GM13977 (cell line): ENCODE data around the gene MMP15.

Experiments
- DNase-seq: peaks from one replicate; pipeline ENCODE4 v3.0.0; 2012; ENCODE audit warnings: low spot score
- CTCF ChIP-seq: IDR thresholded peaks from 2 replicates; pipeline ENCODE4 v1.5.1; 2012; ENCODE audit warnings: mild to moderate bottlenecking, control low read depth; ENCODE audit not compliant: insufficient read depth; ENCODE audit errors: extremely low read depth, missing control alignments
- in situ Hi-C: fragments of 300-500 bp; cut with MboI; formaldehyde crosslinking; loops from one replicate; pipeline ENCODE4 v1.12.0; 2022; ENCODE audit warnings: low sequenced_read_pairs, low pct_unique_long_range_greater_than_20kb, mixed read lengths, inconsistent platforms; ENCODE audit not compliant: unreplicated experiment

MMP15 gene

GRCh38 chr16:58049232-58050185 lies 24.0 kb downstream of the MMP15 start:
- in situ Hi-C loops: no loop called here
- no peak for TF ChIP-seq CTCF

GRCh38 chr16:58051296-58051695 lies 25.7 kb downstream of the MMP15 start:
- in situ Hi-C loops: no loop called here
- DNase-seq: no peak
- no peak for TF ChIP-seq CTCF

More at GRCh38 chr16:58049232-58050185, 24.0 kb downstream of the MMP15 start:
- no peak for DNase-seq

GRCh38 chr16:58051821-58052603 lies 26.5 kb downstream of the MMP15 start:
- no peak for TF ChIP-seq CTCF
- no peak for DNase-seq
- in situ Hi-C loops: no loop called here

- no peak for DNase-seq
- in situ Hi-C loops: no loop called here
- TF ChIP-seq CTCF: no peak
Measured at GRCh38 chr16:58053682-58054005, 28.1 kb downstream of the MMP15 start.

GRCh38 chr16:58054289-58054688 lies 28.7 kb downstream of the MMP15 start:
- DNase-seq: no peak
- no peak for TF ChIP-seq CTCF
- in situ Hi-C loops: no loop called here

GRCh38 chr16:58056580-58056979 lies 31.0 kb downstream of the MMP15 start:
- no peak for TF ChIP-seq CTCF
- no peak for DNase-seq
- in situ Hi-C loops: no loop called here
